HG02852 (cell line): ENCODE measurements around the gene ERP27.

Source experiments
- ATAC-seq: cut with Tn5 transposase; IDR thresholded peaks from one replicate; pipeline ENCODE4 v1.9.1; 2021; ENCODE audit warnings: mild to moderate bottlenecking, moderate library complexity; ENCODE audit not compliant: unreplicated experiment

ERP27 gene

GRCh38 chr12:14871886-14872285 lies 66.5 kb downstream of the ERP27 start:
- ATAC-seq = no peak

GRCh38 chr12:14871247-14871646 lies 67.1 kb downstream of the ERP27 start:
- ATAC-seq = no peak

GRCh38 chr12:14868916-14869506 lies 69.3 kb downstream of the ERP27 start:
- ATAC-seq = no peak
